ENCODE results near the gene ITIH1.

DNA sequence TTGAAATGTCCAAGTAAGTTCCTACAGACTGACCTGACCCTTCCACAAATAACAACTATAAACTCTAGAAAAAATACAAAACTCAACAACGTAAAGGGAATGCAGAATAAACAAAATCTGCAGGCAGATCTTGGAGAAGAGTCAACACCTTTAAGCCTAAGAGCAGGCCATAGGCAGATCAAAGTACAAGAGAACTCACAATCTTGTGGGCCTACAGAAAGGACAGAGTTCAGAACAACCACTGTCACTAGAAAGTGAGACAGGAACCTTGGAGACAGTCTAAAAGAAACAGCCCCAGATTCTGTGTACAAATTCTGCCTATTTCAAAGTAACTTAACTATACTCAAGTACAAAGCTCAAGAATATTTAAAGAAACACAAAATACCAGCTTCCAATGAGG lies 37.7 kb upstream of the ITIH1 start:
- no peak for TF ChIP-seq EP300 (IDR thresholded peaks at IDR 0.05; ENCODE audit: low read depth)
- TF ChIP-seq POLR2AphosphoS5 (IDR thresholded peaks at IDR 0.05), result no peak
- TF ChIP-seq, protein P1, sequence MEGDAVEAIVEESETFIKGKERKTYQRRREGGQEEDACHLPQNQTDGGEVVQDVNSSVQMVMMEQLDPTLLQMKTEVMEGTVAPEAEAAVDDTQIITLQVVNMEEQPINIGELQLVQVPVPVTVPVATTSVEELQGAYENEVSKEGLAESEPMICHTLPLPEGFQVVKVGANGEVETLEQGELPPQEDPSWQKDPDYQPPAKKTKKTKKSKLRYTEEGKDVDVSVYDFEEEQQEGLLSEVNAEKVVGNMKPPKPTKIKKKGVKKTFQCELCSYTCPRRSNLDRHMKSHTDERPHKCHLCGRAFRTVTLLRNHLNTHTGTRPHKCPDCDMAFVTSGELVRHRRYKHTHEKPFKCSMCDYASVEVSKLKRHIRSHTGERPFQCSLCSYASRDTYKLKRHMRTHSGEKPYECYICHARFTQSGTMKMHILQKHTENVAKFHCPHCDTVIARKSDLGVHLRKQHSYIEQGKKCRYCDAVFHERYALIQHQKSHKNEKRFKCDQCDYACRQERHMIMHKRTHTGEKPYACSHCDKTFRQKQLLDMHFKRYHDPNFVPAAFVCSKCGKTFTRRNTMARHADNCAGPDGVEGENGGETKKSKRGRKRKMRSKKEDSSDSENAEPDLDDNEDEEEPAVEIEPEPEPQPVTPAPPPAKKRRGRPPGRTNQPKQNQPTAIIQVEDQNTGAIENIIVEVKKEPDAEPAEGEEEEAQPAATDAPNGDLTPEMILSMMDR (IDR thresholded peaks at IDR 0.05), result no peak
- TF ChIP-seq POLR2A (IDR thresholded peaks at IDR 0.05), result no peak

Measured in transverse colon (tissue), 4 donors.